HCT116 (cell line): ENCODE data around the gene NTRK3. TPM values are rescaled to one million over a fixed set of nuclear protein-coding genes. Genes with fewer than 3 reads are reported as not detected.

Source experiments
- ATAC-seq: fragments of 200-7000 bp; cut with Tn5 transposase; 2 replicates; pipeline ENCODE4 v1.9.1; 2020; ENCODE audit warnings: mild to moderate bottlenecking, moderate library complexity
- BruUV-seq: library from RNA; stranded (reverse); fragments of 400-500 nt; replicated peaks from 2 replicates; lab custom pipeline; 2021; lab: Mats Ljungman, UMichigan
- CTCF ChIA-PET: fragments of 300-600 bp; sonication (Branson Sonifier 250); formaldehyde crosslinking; loops from one replicate; lab custom pipeline; 2021; ENCODE audit warnings: antibody characterized with exemption; lab: Charles Lee
- POLR2A ChIA-PET: fragments of 300-600, 350-600 bp; sonication (Branson Sonifier 250); formaldehyde crosslinking; loops from one replicate; lab custom pipeline; 2021; ENCODE audit warnings: antibody characterized with exemption; lab: Charles Lee
- RAD21 ChIA-PET, 2 experiments: fragments of 300-600 bp; sonication (Branson Sonifier 250); formaldehyde crosslinking; loops; one replicate each; lab custom pipeline; 2023; ENCODE audit warnings: low total read pairs in 2 of 2; ENCODE audit not compliant: uncharacterized antibody in 2 of 2, unreplicated experiment in 2 of 2, low non-redundant PET in 1 of 2; lab: Charles Lee
- DNase-seq: peaks from one replicate; pipeline ENCODE4 v3.0.0-alpha.2; 2010; ENCODE audit warnings: low read depth, low spot score
- H2AFZ ChIP-seq: fragments of 200-600 bp; shearing (Covaris generic), sonication (generic); 2 replicates; pipeline ENCODE4 v1.6.1; 2017; ENCODE audit warnings: low read depth, mixed run types, mixed read lengths, antibody characterized with exemption, low read length; ENCODE audit not compliant: poor library complexity, severe bottlenecking
- H3K27ac ChIP-seq: 2 replicates; pipeline ENCODE4 v1.5.1; 2012; ENCODE audit warnings: low read depth, low read length
- H3K27me3 ChIP-seq: fragments of 200-600 bp; sonication (generic); 2 replicates; pipeline ENCODE4 v1.6.1; 2016; ENCODE audit warnings: mixed run types, low read length, mixed read lengths; ENCODE audit not compliant: insufficient read depth
- H3K36me3 ChIP-seq, 2 experiments: fragments of 200-500 bp in 1 of 2; fragments of 200-600 bp in 1 of 2; sonication (Bioruptor generic) in 1 of 2; sonication (generic) in 1 of 2; 2 replicates each; pipeline versions ENCODE4 v1.5.1 to v1.6.1; 2014 to 2016; ENCODE audit warnings: low read length in 2 of 2, inconsistent platforms in 1 of 2, mixed read lengths in 1 of 2, mixed run types in 1 of 2; ENCODE audit not compliant: insufficient read depth in 2 of 2, control insufficient read depth in 1 of 2
- H3K4me1 ChIP-seq, 2 experiments: fragments of 200-600 bp in 1 of 2; sonication (generic) in 1 of 2; 2 replicates each; pipeline versions ENCODE4 v1.5.1 to v1.6.1; 2012 to 2017; ENCODE audit warnings: low read length in 2 of 2, inconsistent platforms in 1 of 2, mild to moderate bottlenecking in 1 of 2, mixed read lengths in 1 of 2, mixed run types in 1 of 2, moderate library complexity in 1 of 2; ENCODE audit not compliant: insufficient read depth in 2 of 2, control insufficient read depth in 1 of 2
- H3K4me2 ChIP-seq: fragments of 200-600 bp; sonication (generic); 2 replicates; pipeline ENCODE4 v1.6.1; 2017; ENCODE audit warnings: mixed run types, low read length, mixed read lengths
- H3K4me3 ChIP-seq, 2 experiments: fragments of 200-600 bp in 1 of 2; sonication (generic) in 1 of 2; replicated peaks in 1 of 2; 2 replicates each; pipeline ENCODE4 v1.5.1; 2011 to 2016; ENCODE audit warnings: low read length in 2 of 2, control low read depth in 1 of 2, low read depth in 1 of 2, mild to moderate bottlenecking in 1 of 2, mixed read lengths in 1 of 2, mixed run types in 1 of 2
- H3K79me2 ChIP-seq: fragments of 200-600 bp; sonication (generic); 2 replicates; pipeline ENCODE4 v1.6.1; 2017; ENCODE audit warnings: mild to moderate bottlenecking, mixed run types, low read length, moderate library complexity, mixed read lengths; ENCODE audit not compliant: insufficient read depth
- H3K9ac ChIP-seq: fragments of 200-600 bp; sonication (generic); 2 replicates; pipeline ENCODE4 v1.6.1; 2016; ENCODE audit warnings: low read length, mixed read lengths
- H3K9me2 ChIP-seq: fragments of 200-600 bp; sonication (generic), shearing (Covaris generic); 2 replicates; pipeline ENCODE4 v1.6.1; 2017; ENCODE audit warnings: mixed run types, mild to moderate bottlenecking, moderate library complexity; ENCODE audit not compliant: insufficient read depth
- H3K9me3 ChIP-seq, 2 experiments: fragments of 200-500 bp in 1 of 2; fragments of 200-600 bp in 1 of 2; sonication (Bioruptor generic) in 1 of 2; sonication (generic) in 1 of 2; 2 replicates each; pipeline ENCODE4 v1.6.1; 2014 to 2017; ENCODE audit warnings: low read length in 2 of 2, mixed read lengths in 2 of 2, inconsistent platforms in 1 of 2, low read depth in 1 of 2, mild to moderate bottlenecking in 1 of 2, mixed run types in 1 of 2, moderate library complexity in 1 of 2; ENCODE audit not compliant: control insufficient read depth in 1 of 2, insufficient read depth in 1 of 2
- H4K20me1 ChIP-seq: fragments of 200-600 bp; sonication (generic), shearing (Covaris generic); 2 replicates; pipeline ENCODE4 v1.6.1; 2017; ENCODE audit warnings: mixed run types, mild to moderate bottlenecking, moderate library complexity; ENCODE audit not compliant: insufficient read depth
- CBX3 ChIP-seq: IDR thresholded peaks from 2 replicates; pipeline ENCODE4 v1.6.1; 2012; ENCODE audit warnings: low read depth
- EGR1 ChIP-seq: IDR thresholded peaks from 2 replicates; pipeline ENCODE4 v1.6.1; 2012; ENCODE audit warnings: low read depth
- EZH2phosphoT487 ChIP-seq: fragments of 200-600 bp; IDR thresholded peaks from 2 replicates; pipeline ENCODE4 v1.6.1; 2018; ENCODE audit warnings: antibody characterized with exemption, borderline replicate concordance
- FOSL1 ChIP-seq: IDR thresholded peaks from 2 replicates; pipeline ENCODE4 v1.6.1; 2012; ENCODE audit warnings: low read depth
- SIN3A ChIP-seq: IDR thresholded peaks from 2 replicates; pipeline ENCODE4 v1.6.1; 2012; ENCODE audit warnings: low read depth
- YY1 ChIP-seq: IDR thresholded peaks from 2 replicates; pipeline ENCODE4 v1.6.1; 2011; ENCODE audit warnings: low read length, low read depth, moderate library complexity, mild to moderate bottlenecking; ENCODE audit not compliant: insufficient replicate concordance; ENCODE audit errors: extremely low read depth
- ZNF274 ChIP-seq: fragments of 200-500 bp; sonication (Bioruptor generic); IDR thresholded peaks from 2 replicates; pipeline ENCODE4 v1.6.1; 2014; ENCODE audit warnings: mild to moderate bottlenecking, low read depth, low read length, inconsistent platforms
- intact Hi-C: fragments of 100-400 bp; cut with micrococcal nuclease; formaldehyde crosslinking; loops from 2 replicates; pipeline ENCODE4 v1.10.0; 2022
- total RNA-seq: library from RNA; stranded (reverse); gene quantifications from one replicate; pipeline ENCODE4 v1.2.1, GENCODE V29; 2021; ENCODE audit not compliant: unreplicated experiment
- TF ChIP-seq, protein P1 (sequence below): IDR thresholded peaks from 2 replicates; pipeline ENCODE4 v1.6.1; 2011; ENCODE audit warnings: mild to moderate bottlenecking, low read length, moderate library complexity; ENCODE audit not compliant: insufficient replicate concordance; ENCODE audit errors: extremely low read depth
- TF ChIP-seq, protein P2 (sequence below): IDR thresholded peaks from 2 replicates; pipeline ENCODE4 v1.6.1; 2012

NTRK3 gene
- total RNA-seq, 1 experiment from 2014 or later, result not detected

DNA sequence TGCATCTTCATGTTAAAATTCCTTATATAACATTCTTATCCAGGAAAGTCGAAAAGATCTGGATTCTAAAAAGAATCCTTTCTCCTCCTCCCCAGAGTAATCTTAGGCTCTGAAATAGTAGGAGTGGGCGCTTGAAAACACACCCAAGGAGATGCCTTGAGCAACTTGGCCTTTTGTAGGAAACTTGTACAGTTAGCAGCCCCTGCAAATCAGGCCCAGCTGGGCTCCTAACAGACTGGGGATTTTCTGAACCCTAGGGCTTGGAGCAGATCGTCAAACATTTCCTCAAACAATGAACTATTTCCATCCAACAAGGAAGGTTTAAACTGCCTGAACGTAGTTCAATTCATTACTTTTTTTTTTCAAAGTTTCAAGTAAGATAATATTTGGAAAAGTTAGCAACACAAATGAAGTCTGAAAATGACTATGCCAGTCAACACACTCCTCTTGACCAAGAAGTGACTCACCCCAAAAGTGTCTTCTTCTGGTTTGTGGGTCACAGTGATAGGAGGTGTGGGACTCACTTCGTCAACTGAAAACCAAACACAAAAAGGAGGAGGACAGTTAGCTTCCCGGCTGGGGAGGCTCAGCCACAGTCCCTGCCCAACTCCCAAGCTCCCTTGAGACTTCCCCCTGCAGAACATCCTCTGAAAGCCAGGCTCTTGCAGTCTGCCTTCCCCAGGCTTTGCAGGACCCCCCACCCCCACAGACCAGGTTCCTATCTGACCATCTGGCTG is 129.7 kb downstream of the NTRK3 start:
- intact Hi-C loops, result no loop called here
- ChIA-PET POLR2A (no interaction called here), CTCF (no interaction called here), RAD21 (no interaction called here)
- H3K9ac ChIP-seq, result no peak overlapping the region
- H3K79me2 ChIP-seq, result no peaks in the 10 kb centered on the region
- H3K4me3 ChIP-seq, result no peak overlapping the region
- no peaks in the 10 kb centered on the region for H3K27me3 ChIP-seq
- H3K4me1 ChIP-seq, result no peaks in the 10 kb centered on the region
- ATAC-seq (no peak), DNase-seq (no peak)
- H3K9me3 ChIP-seq, result no peaks in the 10 kb centered on the region
- no peak overlapping the region for H3K4me2 ChIP-seq
- TF ChIP-seq ZNF274 (no peak), EGR1 (no peak), FOSL1 (no peak)
- TF ChIP-seq, protein P1, sequence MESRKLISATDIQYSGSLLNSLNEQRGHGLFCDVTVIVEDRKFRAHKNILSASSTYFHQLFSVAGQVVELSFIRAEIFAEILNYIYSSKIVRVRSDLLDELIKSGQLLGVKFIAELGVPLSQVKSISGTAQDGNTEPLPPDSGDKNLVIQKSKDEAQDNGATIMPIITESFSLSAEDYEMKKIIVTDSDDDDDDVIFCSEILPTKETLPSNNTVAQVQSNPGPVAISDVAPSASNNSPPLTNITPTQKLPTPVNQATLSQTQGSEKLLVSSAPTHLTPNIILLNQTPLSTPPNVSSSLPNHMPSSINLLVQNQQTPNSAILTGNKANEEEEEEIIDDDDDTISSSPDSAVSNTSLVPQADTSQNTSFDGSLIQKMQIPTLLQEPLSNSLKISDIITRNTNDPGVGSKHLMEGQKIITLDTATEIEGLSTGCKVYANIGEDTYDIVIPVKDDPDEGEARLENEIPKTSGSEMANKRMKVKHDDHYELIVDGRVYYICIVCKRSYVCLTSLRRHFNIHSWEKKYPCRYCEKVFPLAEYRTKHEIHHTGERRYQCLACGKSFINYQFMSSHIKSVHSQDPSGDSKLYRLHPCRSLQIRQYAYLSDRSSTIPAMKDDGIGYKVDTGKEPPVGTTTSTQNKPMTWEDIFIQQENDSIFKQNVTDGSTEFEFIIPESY, result no peak
- H2AFZ ChIP-seq, result no peak overlapping the region
- no peaks in the 10 kb centered on the region for H3K36me3 ChIP-seq
- H4K20me1 ChIP-seq, result no peaks in the 10 kb centered on the region
- H3K9me2 ChIP-seq, result no peaks in the 10 kb centered on the region
- no TSS peak for BruUV-seq
- H3K27ac ChIP-seq, result no peak overlapping the region

GRCh38 chr15:88125576-88125975 is 131.0 kb downstream of the NTRK3 start:
- Histone ChIP-seq H3K4me3 (no peak overlapping the region), H3K9ac (no peak overlapping the region), H4K20me1 (no peaks in the 10 kb centered on the region), H3K4me1 (no peaks in the 10 kb centered on the region), H3K79me2 (no peaks in the 10 kb centered on the region)
- TF ChIP-seq ZNF274 (no peak), FOSL1 (no peak), CBX3 (no peak), EZH2phosphoT487 (no peak), SIN3A (no peak), YY1 (no peak)
- TF ChIP-seq, protein P1, result no peak
- TF ChIP-seq, protein P2, sequence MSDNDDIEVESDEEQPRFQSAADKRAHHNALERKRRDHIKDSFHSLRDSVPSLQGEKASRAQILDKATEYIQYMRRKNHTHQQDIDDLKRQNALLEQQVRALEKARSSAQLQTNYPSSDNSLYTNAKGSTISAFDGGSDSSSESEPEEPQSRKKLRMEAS, result no peak
- TF ChIP-seq, all 23 proteins: peak for 0
- H3K27ac ChIP-seq, result no peak overlapping the region
- H3K9me2 ChIP-seq, result no peaks in the 10 kb centered on the region
- intact Hi-C loops, result no loop called here
- RAD21 ChIA-PET, result no interaction called here
- H3K4me2 ChIP-seq, result no peak overlapping the region
- H2AFZ ChIP-seq, result no peak overlapping the region
- DNase-seq (no peak), ATAC-seq (no peak)
- H3K27me3 ChIP-seq, result no peaks in the 10 kb centered on the region
- POLR2A ChIA-PET, result no interaction called here
- CTCF ChIA-PET, result no interaction called here
- H3K36me3 ChIP-seq, result no peaks in the 10 kb centered on the region
- no peaks in the 10 kb centered on the region for H3K9me3 ChIP-seq
- no TSS peak for BruUV-seq
